Right ventricle myocardium superior (tissue), 1 donor: ENCODE data around the gene STPG3. TPM values are rescaled to one million over a fixed set of nuclear protein-coding genes. Genes with fewer than 3 reads are reported as not detected.

Experiments
- ATAC-seq: fragments of 200-7000 bp; cut with Tn5 transposase; one replicate; pipeline ENCODE4 v1.9.1; 2020; ENCODE audit warnings: mild to moderate bottlenecking; ENCODE audit not compliant: poor library complexity
- DNase-seq: peaks from one replicate; pipeline ENCODE4 v3.0.0-alpha.2; 2020
- intact Hi-C: fragments of 100-400 bp; cut with DNase I; formaldehyde crosslinking; loops from one replicate; pipeline ENCODE4 v1.11.2; 2022
- total RNA-seq: library from RNA; stranded (reverse); fragmentation: NEBNext Ultra II Directional; extraction: Animal tissue kit (Norgen Biotek cat#: 25700); gene quantifications from one replicate; pipeline ENCODE4 v1.2.1, GENCODE V29; 2021
- donor health status: DM: no; HTN: yes; CAD: no; lungs with severe emphysema.

Gene STPG3
- total RNA-seq, 1 donor from 2014 or later, result 1.3 TPM

- DNase-seq (no peak), ATAC-seq (peak; percentile 24)
- intact Hi-C loops, result no loop called here
Measured at GRCh38 chr9:137302449-137303150, 51.5 kb downstream of the STPG3 start.

Other genes with a start within 250 kb of the STPG3 start
- 26.7 TPM for gene ABCA2, start 223.0 kb upstream of the STPG3 start, total RNA-seq
- not detected for gene FUT7, start 219.2 kb upstream of the STPG3 start, total RNA-seq
- gene NPDC1, start 205.1 kb upstream of the STPG3 start, total RNA-seq, result 59.1 TPM
- 1.9 TPM for gene ENTPD2, start 197.2 kb upstream of the STPG3 start, total RNA-seq
- 0.22 TPM for gene SAPCD2, start 180.7 kb upstream of the STPG3 start, total RNA-seq
- gene UAP1L1, start 173.8 kb upstream of the STPG3 start, total RNA-seq, result 11.3 TPM
- 20.3 TPM for gene MAN1B1, start 164.3 kb upstream of the STPG3 start, total RNA-seq
- gene DPP7, start 136.6 kb upstream of the STPG3 start, total RNA-seq, result 153 TPM
- not detected for gene GRIN1, start 112.1 kb upstream of the STPG3 start, total RNA-seq
- gene LRRC26, start 81.2 kb upstream of the STPG3 start, total RNA-seq, result not detected
- not detected for gene TMEM210, start 79.2 kb upstream of the STPG3 start, total RNA-seq
- gene ANAPC2, start 62.7 kb upstream of the STPG3 start, total RNA-seq, result 33.9 TPM
- gene SSNA1, start 62.6 kb upstream of the STPG3 start, total RNA-seq, result 73.7 TPM
- 19.0 TPM for gene TPRN, start 50.5 kb upstream of the STPG3 start, total RNA-seq
- 44.9 TPM for gene TMEM203, start 45.6 kb upstream of the STPG3 start, total RNA-seq
- gene NDOR1, start 45.6 kb upstream of the STPG3 start, total RNA-seq, result 5.5 TPM
- 24.8 TPM for gene RNF208, start 29.0 kb upstream of the STPG3 start, total RNA-seq
- not detected for gene CYSRT1, start 26.1 kb upstream of the STPG3 start, total RNA-seq
- not detected for gene RNF224, start 23.8 kb upstream of the STPG3 start, total RNA-seq
- not detected for gene SLC34A3, start 20.4 kb upstream of the STPG3 start, total RNA-seq
- 515 TPM for gene TUBB4B, start 10.0 kb upstream of the STPG3 start, total RNA-seq
- 39.9 TPM for gene NELFB, start 4.0 kb downstream of the STPG3 start, total RNA-seq
- gene TOR4A, start 26.4 kb downstream of the STPG3 start, total RNA-seq, result 16.6 TPM
- gene NRARP, start 51.0 kb downstream of the STPG3 start, total RNA-seq, result 4.4 TPM
- gene EXD3, start 171.9 kb downstream of the STPG3 start, total RNA-seq, result 6.9 TPM
- gene NOXA1, start 172.1 kb downstream of the STPG3 start, total RNA-seq, result 1.7 TPM
- not detected for gene ENTPD8, start 190.1 kb downstream of the STPG3 start, total RNA-seq
- gene NSMF, start 208.0 kb downstream of the STPG3 start, total RNA-seq, result 10.0 TPM